K562 (cell line): Measurements from ENCODE around the gene ARMC7. TPM values are rescaled to one million over a fixed set of nuclear protein-coding genes. Genes with fewer than 3 reads are reported as not detected.

Experiments used
- BRF1 ChIP-seq: IDR thresholded peaks from 3 replicates; pipeline ENCODE4 v1.6.1; 2011; ENCODE audit warnings: borderline replicate concordance, mild to moderate bottlenecking; ENCODE audit not compliant: insufficient read length; ENCODE audit errors: extremely low read depth
- CBFA2T2 ChIP-seq: fragments of 450-650 bp; conservative IDR thresholded peaks from 2 replicates; pipeline ENCODE4 v1.6.1; 2017; ENCODE audit warnings: mild to moderate bottlenecking
- CBFB ChIP-seq: sonication (generic); formaldehyde crosslinking; IDR thresholded peaks from 2 replicates; pipeline ENCODE4 v1.4.0; 2020; ENCODE audit warnings: mild to moderate bottlenecking, missing genetic modification reagents
- CHD2 ChIP-seq: IDR thresholded peaks from 2 replicates; pipeline ENCODE4 v1.6.1; 2011; ENCODE audit warnings: low read depth, low read length
- CREBBP ChIP-seq: IDR thresholded peaks from one replicate; pipeline ENCODE4 v1.6.1; 2012; ENCODE audit warnings: low read depth, mild to moderate bottlenecking, control low read depth, inconsistent platforms, low read length
- DIDO1 ChIP-seq: fragments of 450-650 bp; IDR thresholded peaks from 2 replicates; pipeline ENCODE4 v1.6.1; 2016; ENCODE audit warnings: low read depth, missing biosample characterization, missing genetic modification characterization
- ELK3 ChIP-seq: fragments of 450-650 bp; formaldehyde crosslinking; IDR thresholded peaks from 2 replicates; pipeline ENCODE4 v1.4.0; 2020; ENCODE audit warnings: mild to moderate bottlenecking
- FOXK1 ChIP-seq: sonication (generic); formaldehyde crosslinking; IDR thresholded peaks from 2 replicates; pipeline ENCODE4 v1.8.0; 2022; ENCODE audit warnings: missing genetic modification reagents, mild to moderate bottlenecking, borderline replicate concordance
- GMEB1 ChIP-seq: fragments of 250-450 bp; sonication (Bioruptor Pico); IDR thresholded peaks from 2 replicates; pipeline ENCODE4 v1.4.0; 2020; ENCODE audit warnings: mild to moderate bottlenecking
- HES1 ChIP-seq: fragments of 450-650 bp; IDR thresholded peaks from 2 replicates; pipeline ENCODE4 v1.6.1; 2016; ENCODE audit warnings: low read depth, mild to moderate bottlenecking, moderate library complexity
- NFATC3 ChIP-seq: fragments of 450-650 bp; IDR thresholded peaks from 2 replicates; pipeline ENCODE4 v1.6.1; 2017; ENCODE audit warnings: mild to moderate bottlenecking
- PKNOX1 ChIP-seq: fragments of 450-650 bp; IDR thresholded peaks from 2 replicates; pipeline ENCODE4 v1.6.1; 2016
- RCOR1 ChIP-seq, 2 experiments: IDR thresholded peaks; 2 replicates each; pipeline ENCODE4 v1.6.1; 2012; ENCODE audit warnings: low read depth in 2 of 2, low read length in 2 of 2, borderline replicate concordance in 1 of 2, improper control_type of control experiment in 1 of 2
- STAT5A ChIP-seq: IDR thresholded peaks from 2 replicates; pipeline ENCODE4 v1.6.1; 2012; ENCODE audit warnings: low read length, inconsistent platforms, borderline replicate concordance
- TCF7L2 ChIP-seq: fragments of 150-350 bp; IDR thresholded peaks from 2 replicates; pipeline ENCODE4 v1.6.1; 2016; ENCODE audit warnings: low read depth, mild to moderate bottlenecking, low read length, moderate library complexity
- USF2 ChIP-seq: sonication (generic); formaldehyde crosslinking; IDR thresholded peaks from 2 replicates; pipeline ENCODE4 v1.5.0; 2020; ENCODE audit warnings: missing genetic modification reagents
- ZNF274 ChIP-seq: IDR thresholded peaks from 2 replicates; pipeline ENCODE4 v1.6.1; 2011; ENCODE audit warnings: low read depth, mild to moderate bottlenecking, low read length, moderate library complexity, borderline replicate concordance
- ZNF408 ChIP-seq: fragments of 250-450 bp; sonication (Bioruptor Pico); IDR thresholded peaks from 2 replicates; pipeline ENCODE4 v1.4.0; 2020; ENCODE audit warnings: low read depth, mild to moderate bottlenecking, moderate library complexity
- ZNF512 ChIP-seq: IDR thresholded peaks from 2 replicates; pipeline ENCODE4 v1.6.1; 2016; ENCODE audit warnings: missing genetic modification characterization, missing compliant biosample characterization
- ZNF695 ChIP-seq: fragments of 450-650 bp; formaldehyde crosslinking; IDR thresholded peaks from 2 replicates; pipeline ENCODE4 v1.4.0; 2020; ENCODE audit warnings: mild to moderate bottlenecking, moderate library complexity
- ZNF766 ChIP-seq: fragments of 200-800 bp; sonication (Bioruptor generic); conservative IDR thresholded peaks from 2 replicates; pipeline ENCODE4 v1.6.1; 2016; ENCODE audit warnings: missing genetic modification characterization, missing compliant biosample characterization
- ZNF79 ChIP-seq: fragments of 250-450 bp; sonication (Bioruptor Pico); IDR thresholded peaks from 2 replicates; pipeline ENCODE4 v1.4.0; 2020; ENCODE audit warnings: low read depth, mild to moderate bottlenecking, moderate library complexity
- polyA plus RNA-seq, 8 experiments: library from polyadenylated mRNA; depleted of rRNA in 4 of 8; stranded (reverse) in 5 of 8; unstranded in 3 of 8; fragments of >200 nt; fragmentation: Nextera tagmentation in 2 of 8; fragmentation: Illumina TruSeq in 1 of 8; extraction: Ambion mirVana in 2 of 8; extraction: Trizol in 1 of 8; gene quantifications; 2 replicates each; pipeline versions ENCODE4 v1.2.1 to v1.2.3, GENCODE V29; 2011 to 2014; ENCODE audit warnings: inconsistent platforms in 1 of 8, missing spikeins in 1 of 8
- total RNA-seq, 7 experiments: library from RNA; depleted of rRNA in 6 of 7; stranded (reverse); fragments of >200 nt in 6 of 7; fragmentation: Illumina TruSeq in 2 of 7; extraction: Trizol in 2 of 7; gene quantifications; 2 replicates each; pipeline versions ENCODE4 v1.2.1 to v1.2.3, GENCODE V29; 2011 to 2021; ENCODE audit warnings: low replicate concordance in 1 of 7

Gene ARMC7
- total and polyA plus RNA-seq, 9 of the 15 experiments (the other 6 are each of a cell fraction or from before 2014, with no cell fraction given), result 1.4 to 15.2 (median 5.9) TPM

- TF ChIP-seq USF2 (CRISPR knock-in tag), result peak; percentile 24; the same call in 1 of the 2 replicates
- TF ChIP-seq DIDO1 (tag), result no peak
- no peak for TF ChIP-seq BRF1
- TF ChIP-seq ZNF274, result no peak
- TF ChIP-seq STAT5A, result no peak
- TF ChIP-seq CREBBP, result no peak
- no peak for TF ChIP-seq ZNF512
- TF ChIP-seq ELK3 (CRISPR knock-in tag), result no peak
- TF ChIP-seq PKNOX1, result no peak
- no peak for TF ChIP-seq FOXK1 (CRISPR knock-in tag)
- TF ChIP-seq CBFA2T2, result no peak
- TF ChIP-seq ZNF695 (CRISPR knock-in tag), result no peak
- no peak for TF ChIP-seq NFATC3
- TF ChIP-seq ZNF79 (CRISPR knock-in tag), result no peak
- TF ChIP-seq TCF7L2, result no peak
- TF ChIP-seq RCOR1 (IDR thresholded peaks at IDR 0.05; ENCODE audit: borderline replicate concordance in 1 of 2, low read depth in 2 of 2, low read length in 2 of 2), result peak in 1 of 2 experiments; percentile 63; a peak in 1 of 4 replicates
- TF ChIP-seq GMEB1 (CRISPR knock-in tag), result peak; percentile 50
- no peak for TF ChIP-seq ZNF766 (CRISPR knock-in tag)
- peak; percentile 17; the same call in 1 of the 2 replicates for TF ChIP-seq CHD2
- no peak for TF ChIP-seq CBFB (CRISPR knock-in tag)
- no peak for TF ChIP-seq ZNF408 (CRISPR knock-in tag)
- TF ChIP-seq HES1, result no peak
Measured at GRCh38 chr17:75131278-75132017, 21.7 kb downstream of the ARMC7 start, which contains the start of gene NT5C (continued).
